Activated CD8-positive, alpha-beta memory T cell treated with anti-CD3 and anti-CD28 coated beads, Interleukin-2, amount 50 U/mL, for 48 hours (primary cell): Measurements from ENCODE around the gene ATP2C1.
"Not testable (repeated sequence)": the region's sequence is repeated elsewhere in the genome, so short reads cannot be mapped to it uniquely, and the experiment has no call there.

ENCODE experiments used
- DNase-seq: peaks from one replicate; pipeline ENCODE4 v3.0.0-alpha.2; 2020

Gene ATP2C1

GRCh38 chr3:130991126-130991525 lies 97.2 kb downstream of the ATP2C1 start:
- DNase-seq, result no peak

DNA sequence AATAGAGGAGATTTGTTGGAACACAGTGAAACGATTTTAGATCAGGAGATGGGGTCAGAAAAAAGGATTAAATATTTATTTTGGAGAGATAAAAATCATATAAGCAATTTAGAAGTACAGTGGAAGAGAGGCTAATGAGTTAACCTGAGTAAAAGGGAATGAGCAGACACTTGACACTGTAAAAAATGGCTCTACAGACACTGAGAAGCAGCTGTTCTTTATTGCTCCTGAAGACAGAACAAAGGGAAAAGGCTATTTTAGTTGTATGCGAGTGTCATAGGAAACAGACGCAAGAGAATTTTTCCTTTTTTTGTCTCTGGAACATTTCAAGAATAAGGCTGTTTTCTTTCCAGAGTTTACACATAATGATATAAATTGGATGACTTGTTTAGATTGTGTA lies 98.5 kb downstream of the ATP2C1 start:
- DNase-seq, result no peak

GRCh38 chr3:130997289-130997688 lies 103.4 kb downstream of the ATP2C1 start:
- DNase-seq, result no peak

GRCh38 chr3:131001071-131001470 lies 107.2 kb downstream of the ATP2C1 start:
- no peak for DNase-seq

DNA sequence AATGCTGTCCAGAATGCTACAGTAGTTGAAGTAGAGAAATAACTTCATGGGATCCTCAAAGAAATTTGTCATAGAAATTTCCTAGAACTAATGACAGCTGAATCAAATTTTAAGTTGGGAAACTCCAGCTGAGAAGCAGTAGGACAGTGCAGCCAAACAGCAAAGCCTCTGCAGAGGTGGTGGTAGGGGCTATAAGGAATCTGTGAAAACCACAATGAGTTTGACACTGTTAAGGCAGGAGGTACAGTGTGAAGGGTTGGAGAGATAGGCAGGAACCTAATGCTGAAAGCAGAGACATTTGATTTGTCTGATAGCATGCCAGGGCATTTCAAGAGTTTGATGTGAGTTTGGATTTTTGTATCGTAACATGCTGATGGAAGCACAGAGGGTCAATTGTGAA lies 110.7 kb downstream of the ATP2C1 start:
- DNase-seq, result no peak

DNA sequence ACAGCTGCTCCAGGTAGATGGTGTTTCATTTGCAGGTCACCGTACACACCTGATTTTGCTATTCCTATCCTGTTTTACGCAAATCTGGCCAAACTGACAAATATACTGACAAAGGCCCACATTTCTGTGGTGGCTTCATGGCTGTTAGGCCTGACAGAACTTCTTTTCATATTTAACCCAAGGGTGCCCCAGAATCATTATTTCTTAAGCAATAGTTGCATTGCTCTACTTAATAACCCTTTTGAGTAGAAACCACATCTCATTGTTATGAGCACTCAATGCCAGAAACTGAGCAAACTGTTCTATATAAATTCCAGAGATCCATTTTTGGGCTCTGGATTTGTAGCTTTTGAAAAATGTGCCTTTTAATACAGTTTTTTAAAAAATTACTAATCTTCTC lies 113.4 kb downstream of the ATP2C1 start:
- DNase-seq, result no peak

- DNase-seq, result no peak
Observed at GRCh38 chr3:131007782-131008181, 113.9 kb downstream of the ATP2C1 start.

DNA sequence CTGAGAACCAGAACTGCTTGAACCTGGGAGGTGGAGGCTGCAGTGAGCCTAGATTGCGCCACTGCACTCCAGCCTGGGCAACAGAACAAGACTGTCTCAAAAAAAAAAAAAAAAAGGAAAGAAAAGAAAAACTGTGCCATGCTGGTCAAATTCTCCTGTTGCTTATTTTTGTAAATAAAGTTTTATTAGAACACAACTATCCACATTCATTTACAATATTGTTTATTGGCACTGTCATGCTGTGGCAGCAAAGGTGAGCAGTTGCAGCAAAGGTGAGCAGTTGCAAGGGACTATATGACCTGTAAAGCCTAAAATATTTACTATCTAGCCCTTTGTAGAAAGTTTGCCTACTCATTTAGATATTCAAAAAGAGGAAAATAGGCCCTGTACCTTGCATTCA lies 114.4 kb downstream of the ATP2C1 start:
- DNase-seq, result no peak

DNA sequence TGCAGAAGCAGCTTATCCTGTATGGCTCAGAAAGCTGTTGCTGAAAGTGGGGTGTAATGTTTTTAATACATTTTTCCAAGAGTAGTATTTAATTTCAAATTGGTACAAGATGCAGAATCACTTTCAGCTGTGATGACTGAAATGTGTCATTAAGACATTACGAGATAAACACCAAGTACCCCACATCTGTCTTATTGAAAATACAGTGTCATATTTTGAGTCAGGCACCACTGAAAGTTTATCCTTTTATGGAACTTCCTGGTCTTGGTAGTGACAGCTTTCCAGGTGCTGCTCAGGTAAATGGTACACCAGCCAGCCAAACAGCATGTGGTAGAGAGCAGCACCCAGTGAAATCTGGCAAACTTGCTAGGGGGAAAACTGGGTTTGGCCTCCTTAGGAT lies 115.8 kb downstream of the ATP2C1 start:
- DNase-seq, result no peak

- no peak for DNase-seq
Observed at GRCh38 chr3:131018970-131019369, 125.1 kb downstream of the ATP2C1 start.

GRCh38 chr3:131020122-131020693 lies 126.3 kb downstream of the ATP2C1 start:
- DNase-seq, result no peak

GRCh38 chr3:131025539-131025938 lies 131.7 kb downstream of the ATP2C1 start:
- DNase-seq, result no peak

- peak; percentile 92 for DNase-seq
Observed at GRCh38 chr3:131026321-131027151, 132.7 kb downstream of the ATP2C1 start, which contains the start of the genes ASTE1 and NEK11. Gene ASTE1, minus strand, starts transcription at chr3:131026825. Its CDS starts 1,519 bp downstream, at chr3:131025306. Gene NEK11, plus strand, starts transcription at chr3:131026877. Its CDS starts 2,832 bp downstream, at chr3:131029709.

DNA sequence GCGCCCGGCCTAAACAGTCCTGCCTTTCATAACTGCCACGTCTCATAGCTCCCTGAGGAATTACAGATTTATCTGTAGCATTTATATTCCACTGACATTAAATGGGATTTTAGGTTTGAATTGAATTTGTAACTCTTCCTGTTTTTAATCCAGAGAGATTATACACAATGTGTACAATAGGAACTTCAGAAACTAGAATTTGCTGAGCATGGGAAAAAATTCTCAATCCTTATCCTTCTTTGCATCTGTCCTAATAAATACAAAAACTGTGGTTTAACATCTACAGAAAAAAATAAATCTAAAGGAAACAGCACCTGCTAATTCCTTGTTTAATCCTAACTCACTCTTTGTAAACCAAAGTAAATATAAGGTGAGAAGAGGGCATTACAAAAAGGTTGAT lies 135.0 kb downstream of the ATP2C1 start:
- DNase-seq, result no peak

- DNase-seq, result no peak
Observed at GRCh38 chr3:131031660-131032059, 137.8 kb downstream of the ATP2C1 start.

DNA sequence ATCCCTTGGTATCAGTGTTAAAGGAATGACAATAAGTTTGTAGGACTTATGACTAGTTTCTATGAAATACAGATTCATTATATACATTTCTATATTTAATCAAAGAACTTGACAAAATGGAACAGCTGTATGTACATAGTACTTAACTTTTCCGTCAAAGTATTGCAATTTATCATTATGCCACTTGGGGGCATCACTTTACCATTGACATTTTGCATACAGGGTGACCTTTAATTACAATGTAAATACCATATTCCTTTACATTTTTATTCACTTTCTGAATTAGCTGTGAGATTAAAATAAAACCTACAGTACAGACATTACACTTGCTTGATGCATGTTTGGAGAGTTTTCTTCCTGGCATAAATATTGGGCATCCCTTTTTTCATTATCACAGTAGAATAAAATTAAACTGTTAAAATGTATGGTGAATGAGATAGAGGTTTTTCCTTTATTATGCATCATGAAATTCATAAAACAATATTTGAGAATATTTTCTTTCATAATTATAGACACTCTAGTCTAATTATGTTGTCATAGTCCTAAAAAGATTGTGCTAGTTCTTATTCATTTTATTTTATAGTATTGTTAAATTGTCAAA lies 139.7 kb downstream of the ATP2C1 start:
- no peak for DNase-seq

DNA sequence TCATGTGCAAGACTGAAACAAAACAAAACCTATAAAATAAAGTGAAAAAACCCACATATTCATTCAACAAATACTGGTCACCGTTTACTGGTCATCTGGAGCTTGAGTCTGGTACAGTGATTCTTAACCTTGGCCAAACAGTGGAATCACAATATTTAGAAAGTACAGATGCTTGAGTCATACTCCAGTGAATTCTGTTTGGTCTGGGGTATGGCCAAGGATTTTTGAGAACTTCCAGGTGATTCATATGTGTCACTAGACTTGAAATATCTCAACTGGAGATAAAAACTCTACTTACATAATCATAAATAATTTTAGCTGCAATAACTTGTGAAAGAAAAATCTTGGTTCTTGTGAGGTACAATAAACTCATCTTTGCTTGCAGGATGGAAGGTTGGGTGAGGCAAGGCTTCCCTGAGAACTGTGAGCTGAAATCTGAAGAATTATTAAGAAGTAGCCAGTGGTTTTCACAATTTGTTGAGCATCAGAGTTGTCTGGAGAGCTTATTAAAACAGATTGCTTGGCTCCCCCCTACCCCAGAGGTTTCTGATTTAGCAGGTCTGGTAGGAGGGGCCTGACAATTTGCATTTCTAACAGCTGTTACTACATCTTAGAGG lies 142.4 kb downstream of the ATP2C1 start:
- no peak for DNase-seq

DNA sequence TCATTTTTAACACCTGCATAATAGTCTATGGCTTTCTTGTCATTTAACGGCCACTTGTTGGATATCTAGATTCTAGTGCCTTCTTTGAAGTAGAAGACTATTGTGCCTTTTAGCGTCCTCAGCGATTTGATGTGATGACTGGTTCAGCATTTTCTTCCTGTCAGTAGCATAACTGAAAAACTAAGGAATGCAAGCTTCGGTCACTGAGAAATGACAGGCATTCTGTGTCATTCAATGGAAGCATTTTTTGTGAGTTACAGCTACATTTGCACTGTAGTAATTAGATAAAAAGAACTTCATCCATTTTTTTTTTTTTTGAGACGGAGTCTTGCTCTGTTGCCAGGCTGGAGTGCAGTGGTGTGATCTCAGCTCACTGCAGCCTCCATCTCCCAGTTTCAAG lies 143.1 kb downstream of the ATP2C1 start:
- no peak for DNase-seq

- DNase-seq, result no peak
Observed at GRCh38 chr3:131038326-131038725, 144.4 kb downstream of the ATP2C1 start.

DNA sequence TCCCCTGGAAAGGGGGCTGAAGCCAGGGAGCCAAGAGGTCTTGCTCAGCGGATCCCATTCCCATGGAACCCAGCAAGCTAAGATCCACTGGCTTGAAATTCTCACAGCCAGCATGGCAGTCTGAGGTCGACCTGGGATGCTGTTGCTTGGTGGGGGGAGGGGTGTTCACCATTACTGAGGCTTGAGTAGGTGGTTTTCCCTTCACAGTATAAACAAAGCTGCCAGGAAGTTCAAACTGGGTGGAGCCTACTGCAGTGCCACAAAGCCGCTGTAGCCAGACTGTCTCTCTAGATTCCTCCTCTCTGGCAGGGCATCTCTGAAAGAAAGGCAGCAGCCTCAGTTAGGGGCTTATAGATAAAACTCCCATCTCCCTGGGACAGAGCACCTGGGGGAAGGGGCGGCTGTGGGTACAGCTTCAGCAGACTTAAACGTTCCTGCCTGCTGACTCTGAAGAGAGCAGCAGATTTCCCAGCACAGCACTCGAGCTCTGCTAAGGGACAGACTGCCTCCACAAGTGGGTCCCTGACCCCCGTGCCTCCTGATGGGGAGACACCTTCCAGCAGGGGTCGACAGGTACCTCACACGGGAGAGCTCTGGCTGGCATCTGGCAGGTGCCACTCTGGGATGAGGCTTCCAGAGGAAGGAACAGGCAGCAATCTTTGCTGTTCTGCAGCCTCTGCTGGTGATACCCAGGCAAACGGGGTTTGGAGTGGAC lies 148.5 kb downstream of the ATP2C1 start:
- DNase-seq, result not testable (repeated sequence)

- no peak for DNase-seq
Observed at GRCh38 chr3:131047582-131047981, 153.7 kb downstream of the ATP2C1 start.

GRCh38 chr3:131048030-131048429 lies 154.1 kb downstream of the ATP2C1 start:
- DNase-seq, result no peak

GRCh38 chr3:131050001-131050400 lies 156.1 kb downstream of the ATP2C1 start:
- DNase-seq, result no peak
